Left ventricle myocardium inferior (tissue), 1 donor: ENCODE data around the gene CASKIN1. TPM values are rescaled to one million over a fixed set of nuclear protein-coding genes. Genes with fewer than 3 reads are reported as not detected.

Experiments
- DNase-seq: peaks from one replicate; pipeline ENCODE4 v3.0.0-alpha.2; 2020
- H3K27ac ChIP-seq: fragments of 200-600 bp; replicated peaks from 2 replicates; pipeline ENCODE4 v1.8.0; 2021
- H3K27me3 ChIP-seq: fragments of 200-600 bp; 2 replicates; pipeline ENCODE4 v1.8.0; 2021; ENCODE audit warnings: low read depth
- H3K36me3 ChIP-seq: fragments of 200-600 bp; 2 replicates; pipeline ENCODE4 v1.8.0; 2021
- H3K4me1 ChIP-seq: fragments of 200-600 bp; 2 replicates; pipeline ENCODE4 v1.8.0; 2021
- H3K4me3 ChIP-seq: fragments of 200-600 bp; 2 replicates; pipeline ENCODE4 v1.8.0; 2021; ENCODE audit warnings: mild to moderate bottlenecking, moderate library complexity
- H3K9me3 ChIP-seq: fragments of 200-600 bp; replicated peaks from 2 replicates; pipeline ENCODE4 v1.8.0; 2021
- CTCF ChIP-seq: fragments of 200-600 bp; IDR thresholded peaks from 2 replicates; pipeline ENCODE4 v1.8.0; 2021; ENCODE audit warnings: antibody characterized with exemption, mild to moderate bottlenecking, borderline replicate concordance
- intact Hi-C: fragments of 100-400 bp; cut with micrococcal nuclease; formaldehyde crosslinking; loops from one replicate; pipeline ENCODE4 v1.11.0; 2022
- total RNA-seq: library from RNA; stranded (reverse); fragmentation: NEBNext Ultra II Directional; extraction: Animal tissue kit (Norgen Biotek cat#: 25700); gene quantifications from one replicate; pipeline ENCODE4 v1.2.1, GENCODE V29; 2021
- donor health status: DM: no; HTN: yes; CAD: no; lungs with severe emphysema.

The CASKIN1 gene
- total RNA-seq, 1 donor from 2014 or later = 4.0 TPM

- no peak overlapping the region for H3K27ac ChIP-seq
- no peak for TF ChIP-seq CTCF
- no peaks in the 10 kb centered on the region for H3K9me3 ChIP-seq
- peaks cover 16% of the 10 kb centered on the region for H3K4me1 ChIP-seq
- intact Hi-C loops = no loop called here
- DNase-seq = no peak
- H3K36me3 ChIP-seq = peaks cover 86% of the 10 kb centered on the region
- peaks cover 8% of the 10 kb centered on the region for H3K27me3 ChIP-seq
- no peak overlapping the region for H3K4me3 ChIP-seq
Observed at GRCh38 chr16:2231016-2231931, 34.9 kb upstream of the CASKIN1 start.

GRCh38 chr16:2230376-2230775, 34.0 kb upstream of the CASKIN1 start:
- Histone ChIP-seq H3K9me3 (no peaks in the 10 kb centered on the region), H3K36me3 (peaks cover 80% of the 10 kb centered on the region), H3K4me3 (no peak overlapping the region), H3K4me1 (peaks cover 20% of the 10 kb centered on the region), H3K27me3 (peaks cover 1% of the 10 kb centered on the region), H3K27ac (no peak overlapping the region)
- no peak for TF ChIP-seq CTCF
- intact Hi-C loops = no loop called here
- no peak for DNase-seq

GRCh38 chr16:2229632-2230250, 33.3 kb upstream of the CASKIN1 start:
- H3K27ac ChIP-seq = no peak overlapping the region
- DNase-seq = no peak
- H3K36me3 ChIP-seq = peaks cover 74% of the 10 kb centered on the region
- intact Hi-C loops = no loop called here
- no peaks in the 10 kb centered on the region for H3K27me3 ChIP-seq
- peaks cover 26% of the 10 kb centered on the region for H3K4me1 ChIP-seq
- no peak overlapping the region for H3K4me3 ChIP-seq
- H3K9me3 ChIP-seq = no peaks in the 10 kb centered on the region
- no peak for TF ChIP-seq CTCF

- Histone ChIP-seq H3K36me3 (peaks cover 67% of the 10 kb centered on the region), H3K4me3 (no peak overlapping the region), H3K4me1 (peaks cover 33% of the 10 kb centered on the region), H3K27me3 (no peaks in the 10 kb centered on the region), H3K27ac (no peak overlapping the region), H3K9me3 (no peaks in the 10 kb centered on the region)
- no peak for TF ChIP-seq CTCF
- DNase-seq = no peak
- intact Hi-C loops = no loop called here
Observed at GRCh38 chr16:2229091-2229490, 32.7 kb upstream of the CASKIN1 start.

- Histone ChIP-seq H3K4me1 (peaks cover 39% of the 10 kb centered on the region), H3K36me3 (peaks cover 59% of the 10 kb centered on the region), H3K27me3 (no peaks in the 10 kb centered on the region), H3K4me3 (no peak overlapping the region), H3K9me3 (no peaks in the 10 kb centered on the region), H3K27ac (no peak overlapping the region)
- DNase-seq = no peak
- intact Hi-C loops = no loop called here
- no peak for TF ChIP-seq CTCF
Observed at GRCh38 chr16:2228161-2228824, 31.9 kb upstream of the CASKIN1 start.
